B cell (primary cell): ENCODE results near the gene G3BP1. TPM values are rescaled to one million over a fixed set of nuclear protein-coding genes. Genes with fewer than 3 reads are reported as not detected.
A peak's percentile ranks its signal among the peaks of the same experiment; 100 is the strongest.

Experiments
- ATAC-seq: fragments of 200-7000 bp; cut with Tn5 transposase; one replicate; pipeline ENCODE4 v1.10.0; 2021; ENCODE audit warnings: low read depth, mild to moderate bottlenecking, moderate number of reproducible peaks, moderate library complexity
- CTCF ChIA-PET: fragments of 350-600 bp; sonication (Branson Sonifier 250); formaldehyde crosslinking; loops from one replicate; lab custom pipeline; 2021; ENCODE audit warnings: antibody characterized with exemption, inconsistent platforms; lab: Charles Lee
- POLR2A ChIA-PET: fragments of 350-600 bp; sonication (Branson Sonifier 250); formaldehyde crosslinking; loops from one replicate; lab custom pipeline; 2021; ENCODE audit warnings: antibody characterized with exemption; lab: Charles Lee
- DNase-seq: peaks from one replicate; pipeline ENCODE4 v3.0.0; 2013
- H2AFZ ChIP-seq: 2 replicates; pipeline ENCODE4 v1.6.1; 2012; ENCODE audit warnings: mild to moderate bottlenecking, low read depth, low read length; ENCODE audit not compliant: insufficient read depth, poor library complexity, severe bottlenecking
- H3K27ac ChIP-seq, 2 donors: 1 replicate in 1 of 2; 2 replicates in 1 of 2; pipeline ENCODE4 v1.5.1; 2012 to 2013; ENCODE audit warnings: low read length in 2 of 2, mild to moderate bottlenecking in 2 of 2, moderate library complexity in 1 of 2
- H3K27me3 ChIP-seq, 4 experiments: fragments of 200-600 bp in 1 of 4; sonication (generic) in 1 of 4; replicated peaks in 1 of 4; 1 replicate in 2 of 4; 2 replicates in 2 of 4; pipeline versions ENCODE4 v1.6.1 to v1.7.0; 2013 to 2016; ENCODE audit warnings: low read length in 3 of 4, mild to moderate bottlenecking in 2 of 4, mixed read lengths in 1 of 4, moderate library complexity in 1 of 4; ENCODE audit not compliant: insufficient read depth in 4 of 4, control insufficient read depth in 3 of 4; ENCODE audit errors: control extremely low read depth in 1 of 4
- H3K36me3 ChIP-seq, 2 experiments: replicated peaks in 1 of 2; 1 replicate in 1 of 2; 2 replicates in 1 of 2; pipeline versions ENCODE4 v1.6.1 to v1.7.1; 2013; ENCODE audit warnings: low read length in 1 of 2; ENCODE audit not compliant: insufficient read depth in 2 of 2, control insufficient read depth in 1 of 2; ENCODE audit errors: control extremely low read depth in 1 of 2, extremely low read depth in 1 of 2
- H3K4me1 ChIP-seq, 2 donors: fragments of 200-600 bp in 1 of 2; sonication (generic) in 1 of 2; 1 replicate in 1 of 2; 2 replicates in 1 of 2; pipeline versions ENCODE4 v1.5.1 to v1.6.1; 2013 to 2017; ENCODE audit warnings: low read length in 2 of 2; ENCODE audit not compliant: control insufficient read depth in 2 of 2, insufficient read depth in 2 of 2
- H3K4me2 ChIP-seq: replicated peaks from 2 replicates; pipeline ENCODE3; 2012; ENCODE audit warnings: mild to moderate bottlenecking, low read depth, low read length; ENCODE audit not compliant: poor library complexity, severe bottlenecking
- H3K4me3 ChIP-seq, 5 experiments: fragments of 200-600 bp in 1 of 5; sonication (generic) in 1 of 5; 1 replicate in 3 of 5; 2 replicates in 2 of 5; pipeline versions ENCODE4 v1.5.1 to v1.7.0; 2011 to 2016; ENCODE audit warnings: low read length in 4 of 5, mild to moderate bottlenecking in 4 of 5, low read depth in 2 of 5, control low read depth in 1 of 5, moderate library complexity in 1 of 5; ENCODE audit not compliant: insufficient read depth in 1 of 5; ENCODE audit errors: control extremely low read depth in 1 of 5, extremely low read depth in 1 of 5
- H3K79me2 ChIP-seq: fragments of 200-600 bp; sonication (generic); one replicate; pipeline ENCODE4 v1.6.0; 2016; ENCODE audit warnings: low read length; ENCODE audit not compliant: control insufficient read depth, insufficient read depth
- H3K9ac ChIP-seq: fragments of 200-600 bp; sonication (generic); 2 replicates; pipeline ENCODE4 v1.6.1; 2017; ENCODE audit warnings: mild to moderate bottlenecking, low read length, moderate library complexity
- H3K9me3 ChIP-seq, 3 donors: one replicate each; pipeline versions ENCODE4 v1.6.1 to v1.7.1; 2013; ENCODE audit warnings: low read length in 2 of 3; ENCODE audit not compliant: control insufficient read depth in 2 of 3, insufficient read depth in 1 of 3; ENCODE audit errors: control extremely low read depth in 1 of 3
- H4K20me1 ChIP-seq: 2 replicates; pipeline ENCODE4 v1.6.0; 2012; ENCODE audit warnings: mild to moderate bottlenecking, low read length; ENCODE audit not compliant: insufficient read depth, control insufficient read depth, poor library complexity, severe bottlenecking
- H3K27ac Mint-ChIP-seq: one replicate; pipeline ENCODE4 v1.8.0; 2021; ENCODE audit warnings: mixed read lengths
- H3K27me3 Mint-ChIP-seq: one replicate; pipeline ENCODE4 v1.8.0; 2021; ENCODE audit warnings: mixed read lengths
- H3K4me1 Mint-ChIP-seq: one replicate; pipeline ENCODE4 v1.8.0; 2021; ENCODE audit warnings: mixed read lengths
- H3K4me3 Mint-ChIP-seq: one replicate; pipeline ENCODE4 v1.8.0; 2021; ENCODE audit warnings: mixed read lengths
- H3K9me3 Mint-ChIP-seq: one replicate; pipeline ENCODE4 v1.8.0; 2022; ENCODE audit warnings: mixed read lengths; ENCODE audit not compliant: insufficient read depth
- CTCF ChIP-seq: fragments of 200-600 bp; IDR thresholded peaks from one replicate; pipeline ENCODE4 v1.8.0; 2022; ENCODE audit warnings: antibody characterized with exemption, mild to moderate bottlenecking
- EZH2 ChIP-seq: IDR thresholded peaks from 2 replicates; pipeline ENCODE4 v1.6.1; 2012; ENCODE audit warnings: borderline replicate concordance, low read depth, mild to moderate bottlenecking, moderate library complexity, low read length; ENCODE audit not compliant: insufficient read depth, poor library complexity, severe bottlenecking
- WGBS: methylation state at CpG from one replicate; pipeline ENCODE4 v1.1.5; 2013; ENCODE audit warnings: missing lambda C conversion rate; ENCODE audit not compliant: insufficient coverage; 5-methylcytosine and 5-hydroxymethylcytosine counted together
- intact Hi-C: fragments of 100-400 bp; cut with micrococcal nuclease; formaldehyde crosslinking; loops from one replicate; pipeline ENCODE4 v1.10.0; 2022
- polyA plus RNA-seq: library from polyadenylated mRNA; depleted of rRNA; stranded (reverse); fragments of >200 nt; gene quantifications from 2 replicates; pipeline ENCODE4 v1.2.3, GENCODE V29; 2012
- total RNA-seq, 2 donors: library from RNA; stranded (reverse); fragments of 120-200 nt in 1 of 2; gene quantifications; 1 replicate in 1 of 2; 2 replicates in 1 of 2; pipeline versions ENCODE4 v1.2.3 to v1.2.4, GENCODE V29; 2013 to 2022

Gene G3BP1
- total and polyA plus RNA-seq, 2 donors (not counting 1 experiment from before 2014, with no cell fraction given) = 12.7 to 159 TPM

DNA sequence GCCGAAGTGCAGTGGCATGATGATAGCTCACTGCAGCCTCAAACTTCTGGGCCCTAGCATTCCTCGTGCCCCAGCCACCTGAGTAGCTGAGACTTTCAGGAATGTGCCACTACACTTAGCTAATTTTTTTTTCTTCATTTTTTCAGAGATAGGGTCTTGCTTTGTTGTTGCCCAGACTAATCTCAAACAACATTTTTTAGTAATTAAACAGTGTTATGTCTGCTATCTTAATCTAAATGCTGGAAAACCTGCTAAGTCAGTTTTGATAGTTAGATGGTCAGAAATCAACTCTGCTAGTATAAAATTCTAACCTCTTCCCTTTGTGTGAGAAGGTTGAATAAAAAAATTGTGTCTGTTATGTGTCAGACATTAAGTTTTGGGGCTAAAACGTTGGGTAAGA lies 12.4 kb downstream of the G3BP1 start:
- H3K9ac ChIP-seq = no peak overlapping the region
- H3K4me3 ChIP-seq = no peak overlapping the region
- no peaks in the 10 kb centered on the region for H3K27me3 ChIP-seq
- peak overlapping the region; percentile 35 for H3K4me2 ChIP-seq
- WGBS = 79% methylated on average over 2 of the region's 3 CpGs
- peaks cover 81% of the 10 kb centered on the region for H4K20me1 ChIP-seq
- Mint-ChIP-seq H3K27ac (no peak overlapping the region), H3K4me1 (peaks cover 54% of the 10 kb centered on the region), H3K9me3 (no peaks in the 10 kb centered on the region), H3K4me3 (no peak overlapping the region), H3K27me3 (no peaks in the 10 kb centered on the region)
- peak overlapping the region in 1 of 2 donors; percentile 41 for H3K27ac ChIP-seq
- no peaks in the 10 kb centered on the region for H3K9me3 ChIP-seq
- intact Hi-C loops = loop anchor here (1.0 kb wide), 1 partner anchor 10 kb away; no protein-coding TSS in a partner anchor
- peaks cover 0 to 8% of the 10 kb centered on the region in 2 experiments for H3K36me3 ChIP-seq
- H3K4me1 ChIP-seq = peaks cover 20 to 39% of the 10 kb centered on the region in 2 donors
- peaks cover 95% of the 10 kb centered on the region for H3K79me2 ChIP-seq
- ATAC-seq = no peak
- ChIA-PET CTCF (interaction anchor here (1.5 to 2.0 kb wide), 2 partner anchors 44 to 359 kb away, joined by 3 to 5 read pairs; no protein-coding TSS in a partner anchor), POLR2A (interaction anchor here (0.9 kb wide), 1 partner anchor 13 kb away, joined by 3 read pairs; the partner anchor contains the start of gene G3BP1)
- no peak overlapping the region for H2AFZ ChIP-seq
- TF ChIP-seq CTCF = no peak
- no peak for TF ChIP-seq EZH2
- DNase-seq = no peak

DNA sequence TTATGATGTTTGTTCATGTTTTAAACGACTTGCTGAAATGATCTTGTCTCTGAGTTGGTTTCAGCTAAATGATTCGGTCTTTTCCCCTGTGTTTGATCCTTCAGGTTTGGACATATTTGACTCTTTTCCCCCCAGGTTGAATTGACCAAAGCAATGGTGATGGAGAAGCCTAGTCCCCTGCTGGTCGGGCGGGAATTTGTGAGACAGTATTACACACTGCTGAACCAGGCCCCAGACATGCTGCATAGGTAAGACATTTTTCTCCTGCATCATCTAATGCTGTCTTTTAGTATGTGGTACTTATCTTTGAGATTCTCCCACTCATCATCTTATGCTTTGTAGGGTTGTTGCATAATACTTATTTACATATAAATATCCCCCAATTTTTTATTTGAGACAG lies 14.7 kb downstream of the G3BP1 start:
- Histone ChIP-seq H3K79me2 (peaks cover 80% of the 10 kb centered on the region), H3K4me3 (no peak overlapping the region), H3K4me2 (no peak overlapping the region), H3K36me3 (peaks cover 1 to 31% of the 10 kb centered on the region in 2 experiments), H3K9ac (no peak overlapping the region), H3K27me3 (no peaks in the 10 kb centered on the region), H3K4me1 (peaks cover 12 to 20% of the 10 kb centered on the region in 2 donors), H2AFZ (no peak overlapping the region), H4K20me1 (peaks cover 70% of the 10 kb centered on the region), H3K9me3 (no peaks in the 10 kb centered on the region), H3K27ac (no peak overlapping the region)
- H3K4me3 Mint-ChIP-seq = no peak overlapping the region
- peaks cover 34% of the 10 kb centered on the region for H3K4me1 Mint-ChIP-seq
- POLR2A ChIA-PET = no interaction called here
- no peak for TF ChIP-seq EZH2
- no peak for TF ChIP-seq CTCF
- DNase-seq (no peak), ATAC-seq (no peak)
- peak overlapping the region; percentile 38 for H3K27ac Mint-ChIP-seq
- CTCF ChIA-PET = no interaction called here
- WGBS = 83% methylated on average over 1 of the region's 4 CpGs
- no peaks in the 10 kb centered on the region for H3K27me3 Mint-ChIP-seq
- H3K9me3 Mint-ChIP-seq = no peaks in the 10 kb centered on the region
- intact Hi-C loops = no loop called here
